OCI-LY7 (cell line): ENCODE data around the gene TMEM97. TPM values are rescaled to one million over a fixed set of nuclear protein-coding genes. Genes with fewer than 3 reads are reported as not detected.

Experiments used
- BruUV-seq: library from RNA; stranded (reverse); fragments of 400-500 nt; replicated peaks from 2 replicates; lab custom pipeline; 2021; lab: Mats Ljungman, UMichigan
- CTCF ChIA-PET: fragments of 300-600 bp; sonication (Branson Sonifier 250); formaldehyde crosslinking; loops from one replicate; lab custom pipeline; 2022; ENCODE audit warnings: antibody characterized with exemption; ENCODE audit not compliant: unreplicated experiment; lab: Charles Lee
- POLR2A ChIA-PET: fragments of 300-600 bp; sonication (Branson Sonifier 250); formaldehyde crosslinking; loops from one replicate; lab custom pipeline; 2022; ENCODE audit warnings: antibody characterized with exemption; lab: Charles Lee
- DNase-seq: peaks from one replicate; pipeline ENCODE4 v3.0.0-alpha.2; 2015; ENCODE audit warnings: low spot score
- H2AFZ ChIP-seq: fragments of 200-600 bp; sonication (generic), shearing (Covaris generic); 2 replicates; pipeline ENCODE4 v1.6.1; 2014; ENCODE audit warnings: mild to moderate bottlenecking, antibody characterized with exemption, low read length, moderate library complexity
- H3K27ac ChIP-seq: fragments of 200-600 bp; sonication (generic); 2 replicates; pipeline ENCODE4 v1.5.1; 2014; ENCODE audit warnings: mixed run types, low read depth, mild to moderate bottlenecking, moderate library complexity, low read length, inconsistent platforms; ENCODE audit not compliant: poor library complexity, severe bottlenecking
- H3K36me3 ChIP-seq: fragments of 200-600 bp; sonication (generic); 2 replicates; pipeline ENCODE4 v1.6.1; 2014; ENCODE audit warnings: mild to moderate bottlenecking, antibody characterized with exemption, low read length, moderate library complexity, mixed read lengths; ENCODE audit not compliant: insufficient read depth
- H3K4me1 ChIP-seq: fragments of 200-600 bp; sonication (generic); 2 replicates; pipeline ENCODE4 v1.5.1; 2014; ENCODE audit warnings: mild to moderate bottlenecking, low read length; ENCODE audit not compliant: insufficient read depth, poor library complexity, severe bottlenecking
- H3K4me2 ChIP-seq: fragments of 200-600 bp; sonication (generic); 2 replicates; pipeline ENCODE4 v1.6.1; 2014; ENCODE audit warnings: mild to moderate bottlenecking, low read length
- H3K4me3 ChIP-seq: fragments of 200-600 bp; sonication (generic); 2 replicates; pipeline ENCODE4 v1.5.1; 2014; ENCODE audit warnings: mild to moderate bottlenecking, low read depth, low read length; ENCODE audit not compliant: poor library complexity, severe bottlenecking
- H3K79me2 ChIP-seq: fragments of 200-600 bp; sonication (generic); 2 replicates; pipeline ENCODE4 v1.6.1; 2016; ENCODE audit warnings: low read depth, mild to moderate bottlenecking, low read length, moderate library complexity, mixed read lengths; ENCODE audit not compliant: insufficient read depth
- H3K9me2 ChIP-seq: fragments of 200-600 bp; sonication (generic); 2 replicates; pipeline ENCODE4 v1.6.1; 2016; ENCODE audit warnings: mild to moderate bottlenecking, low read length, mixed read lengths; ENCODE audit not compliant: insufficient read depth
- H3K9me3 ChIP-seq: fragments of 200-600 bp; sonication (generic); 2 replicates; pipeline ENCODE4 v1.6.1; 2014; ENCODE audit warnings: mild to moderate bottlenecking, mixed run types, low read length, mixed read lengths
- H4K20me1 ChIP-seq: fragments of 200-600 bp; sonication (generic); 2 replicates; pipeline ENCODE4 v1.6.1; 2014; ENCODE audit warnings: mild to moderate bottlenecking, antibody characterized with exemption, low read length, moderate library complexity, mixed read lengths; ENCODE audit not compliant: insufficient read depth
- EZH2phosphoT487 ChIP-seq: fragments of 200-600 bp; sonication (generic); IDR thresholded peaks from 2 replicates; pipeline ENCODE4 v1.6.1; 2018; ENCODE audit warnings: low read depth, borderline replicate concordance, mild to moderate bottlenecking, mixed run types, antibody characterized with exemption, low read length, moderate library complexity, mixed read lengths
- intact Hi-C: fragments of 100-400 bp; cut with micrococcal nuclease; formaldehyde crosslinking; loops from one replicate; pipeline ENCODE4 v1.10.0; 2022; ENCODE audit not compliant: unreplicated experiment
- total RNA-seq, 2 experiments: library from RNA; depleted of rRNA in 1 of 2; stranded (reverse); fragments of >200 nt in 1 of 2; shearing (Covaris generic) in 1 of 2; gene quantifications; 2 replicates each; pipeline ENCODE4 v1.2.3, GENCODE V29; 2014 to 2022
- TF ChIP-seq, protein P1 (sequence below): fragments of 200-600 bp; sonication (generic); conservative IDR thresholded peaks from 2 replicates; pipeline ENCODE4 v1.5.1; 2014; ENCODE audit warnings: mild to moderate bottlenecking, antibody characterized with exemption, low read length, moderate library complexity, mixed read lengths

TMEM97 gene
- total RNA-seq, 2 experiments from 2014 or later = 65.7 to 69.6 TPM

DNA sequence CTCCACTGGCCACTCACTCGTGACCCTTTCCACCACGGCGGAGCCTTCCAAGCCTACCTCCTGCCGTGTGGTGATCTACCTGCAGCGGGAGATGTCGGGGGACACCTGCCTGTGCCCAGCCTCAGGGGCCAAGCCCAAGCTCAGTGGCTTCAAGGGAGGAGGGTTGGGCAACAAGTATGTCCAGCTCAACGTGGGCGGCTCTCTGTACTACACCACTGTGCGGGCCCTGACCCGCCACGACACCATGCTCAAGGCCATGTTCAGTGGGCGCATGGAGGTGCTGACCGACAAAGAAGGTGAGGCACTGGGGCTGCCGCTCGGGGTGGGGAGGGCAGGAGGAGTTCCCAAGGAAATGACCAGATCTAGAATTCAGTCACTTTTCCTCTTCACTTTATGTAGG lies 20.4 kb downstream of the TMEM97 start:
- no peak overlapping the region for H3K4me2 ChIP-seq
- ChIA-PET POLR2A (no interaction called here), CTCF (no interaction called here)
- no TSS peak for BruUV-seq
- no peaks in the 10 kb centered on the region for H3K9me2 ChIP-seq
- no peak for DNase-seq
- intact Hi-C loops = no loop called here
- no peaks in the 10 kb centered on the region for H3K9me3 ChIP-seq
- H3K4me3 ChIP-seq = no peak overlapping the region
- H4K20me1 ChIP-seq = no peaks in the 10 kb centered on the region
- H3K36me3 ChIP-seq = peaks cover 29% of the 10 kb centered on the region
- peaks cover 10% of the 10 kb centered on the region; the same call in 1 of the 2 replicates for H3K79me2 ChIP-seq
- no peak overlapping the region for H2AFZ ChIP-seq
- H3K4me1 ChIP-seq = peaks cover 41% of the 10 kb centered on the region
- no peak overlapping the region for H3K27ac ChIP-seq
- TF ChIP-seq, protein P1, sequence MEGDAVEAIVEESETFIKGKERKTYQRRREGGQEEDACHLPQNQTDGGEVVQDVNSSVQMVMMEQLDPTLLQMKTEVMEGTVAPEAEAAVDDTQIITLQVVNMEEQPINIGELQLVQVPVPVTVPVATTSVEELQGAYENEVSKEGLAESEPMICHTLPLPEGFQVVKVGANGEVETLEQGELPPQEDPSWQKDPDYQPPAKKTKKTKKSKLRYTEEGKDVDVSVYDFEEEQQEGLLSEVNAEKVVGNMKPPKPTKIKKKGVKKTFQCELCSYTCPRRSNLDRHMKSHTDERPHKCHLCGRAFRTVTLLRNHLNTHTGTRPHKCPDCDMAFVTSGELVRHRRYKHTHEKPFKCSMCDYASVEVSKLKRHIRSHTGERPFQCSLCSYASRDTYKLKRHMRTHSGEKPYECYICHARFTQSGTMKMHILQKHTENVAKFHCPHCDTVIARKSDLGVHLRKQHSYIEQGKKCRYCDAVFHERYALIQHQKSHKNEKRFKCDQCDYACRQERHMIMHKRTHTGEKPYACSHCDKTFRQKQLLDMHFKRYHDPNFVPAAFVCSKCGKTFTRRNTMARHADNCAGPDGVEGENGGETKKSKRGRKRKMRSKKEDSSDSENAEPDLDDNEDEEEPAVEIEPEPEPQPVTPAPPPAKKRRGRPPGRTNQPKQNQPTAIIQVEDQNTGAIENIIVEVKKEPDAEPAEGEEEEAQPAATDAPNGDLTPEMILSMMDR = no peak
- no peak for TF ChIP-seq EZH2phosphoT487

DNA sequence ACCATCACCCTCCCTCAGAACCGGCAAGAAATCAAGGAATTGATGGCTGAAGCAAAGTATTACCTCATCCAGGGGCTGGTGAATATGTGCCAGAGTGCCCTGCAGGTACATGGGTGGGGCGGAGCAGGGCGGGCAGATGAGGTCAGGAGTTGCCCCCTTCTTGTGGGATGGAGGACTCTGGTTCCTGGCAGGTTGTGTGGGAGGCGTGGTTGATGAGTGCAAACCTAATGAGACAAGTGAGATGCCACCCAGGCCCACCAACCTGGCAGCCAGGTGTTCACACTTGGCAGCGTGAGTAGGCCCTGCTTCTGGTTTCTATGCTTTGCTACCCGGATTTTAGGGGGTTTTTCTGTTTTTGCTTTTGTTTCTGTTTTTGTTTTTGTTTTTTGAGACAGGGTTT lies 21.4 kb downstream of the TMEM97 start:
- peaks cover 39% of the 10 kb centered on the region for H3K36me3 ChIP-seq
- H3K27ac ChIP-seq = no peak overlapping the region
- no peak overlapping the region for H3K4me3 ChIP-seq
- ChIA-PET CTCF (no interaction called here), POLR2A (no interaction called here)
- peaks cover 48% of the 10 kb centered on the region for H3K4me1 ChIP-seq
- H4K20me1 ChIP-seq = no peaks in the 10 kb centered on the region
- DNase-seq = no peak
- H3K79me2 ChIP-seq = peaks cover 10% of the 10 kb centered on the region; the same call in 1 of the 2 replicates
- no TSS peak for BruUV-seq
- no peaks in the 10 kb centered on the region for H3K9me2 ChIP-seq
- intact Hi-C loops = no loop called here
- no peak overlapping the region for H2AFZ ChIP-seq
- no peak overlapping the region for H3K4me2 ChIP-seq
- TF ChIP-seq EZH2phosphoT487 = no peak
- TF ChIP-seq, protein P1 = no peak
- no peaks in the 10 kb centered on the region for H3K9me3 ChIP-seq

DNA sequence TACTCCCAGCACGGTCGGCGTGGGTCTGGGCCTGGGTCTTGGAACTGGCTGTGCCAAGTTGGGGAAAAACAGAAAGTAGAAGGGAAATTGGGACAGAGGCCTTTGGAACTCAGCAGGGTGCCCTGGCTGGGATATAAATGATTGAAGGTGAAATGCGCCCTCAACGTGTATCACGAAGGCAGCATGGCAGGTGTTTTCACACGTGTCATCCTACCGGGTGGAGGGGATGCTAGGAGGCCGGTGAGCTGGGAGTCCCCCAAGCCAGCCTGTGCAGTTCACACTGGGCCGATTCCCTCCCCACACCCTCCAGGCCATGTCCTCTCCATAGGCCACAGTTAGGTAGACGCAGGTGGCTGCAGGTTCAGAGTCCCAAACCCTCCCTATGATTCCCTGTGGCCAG lies 22.5 kb downstream of the TMEM97 start:
- intact Hi-C loops = no loop called here
- ChIA-PET POLR2A (no interaction called here), CTCF (no interaction called here)
- peaks cover 50% of the 10 kb centered on the region for H3K36me3 ChIP-seq
- DNase-seq = no peak
- H3K27ac ChIP-seq = no peak overlapping the region
- BruUV-seq = no TSS peak
- peaks cover 4% of the 10 kb centered on the region; the same call in 1 of the 2 replicates for H3K79me2 ChIP-seq
- H2AFZ ChIP-seq = no peak overlapping the region
- no peak overlapping the region for H3K4me3 ChIP-seq
- no peak overlapping the region for H3K4me2 ChIP-seq
- no peaks in the 10 kb centered on the region for H4K20me1 ChIP-seq
- H3K4me1 ChIP-seq = peaks cover 44% of the 10 kb centered on the region
- H3K9me3 ChIP-seq = no peaks in the 10 kb centered on the region
- no peaks in the 10 kb centered on the region for H3K9me2 ChIP-seq
- TF ChIP-seq, protein P1 = no peak
- TF ChIP-seq EZH2phosphoT487 = no peak
